Esophagus squamous epithelium (tissue), 4 donors: ENCODE results near the gene KMT2C.

Experiments
- CTCF ChIP-seq, 6 experiments: fragments of 450-650 bp in 4 of 6; fragments of 200-600 bp in 2 of 6; sonication (generic) in 2 of 6; IDR thresholded peaks; one replicate each; pipeline ENCODE4 v1.5.1; 2016 to 2019; ENCODE audit warnings: antibody characterized with exemption in 6 of 6, mild to moderate bottlenecking in 4 of 6, moderate library complexity in 4 of 6
- POLR2A ChIP-seq, 4 donors: fragments of 450-650 bp; IDR thresholded peaks; one replicate each; pipeline ENCODE4 v1.6.1; 2017; ENCODE audit warnings: antibody characterized with exemption in 4 of 4, mild to moderate bottlenecking in 4 of 4, moderate library complexity in 3 of 4

GRCh38 chr7:152149363-152149762 is 286.4 kb downstream of the KMT2C start:
- TF ChIP-seq CTCF (IDR thresholded peaks at IDR 0.05) (no peak), POLR2A (IDR thresholded peaks at IDR 0.05) (no peak)
